ENCODE measurements around the gene SH3BP1.

- TF ChIP-seq CTCF (IDR thresholded peaks at IDR 0.05) (no peak), EP300 (IDR thresholded peaks at IDR 0.05) (no peak), POLR2A (IDR thresholded peaks at IDR 0.05) (no peak), POLR2AphosphoS5 (IDR thresholded peaks at IDR 0.05) (no peak)
These were observed 34.6 kb upstream of the SH3BP1 start for GRCh38 chr22:37604875-37605274.

All from gastroesophageal sphincter (tissue), 3 donors.